ENCODE data around the gene NAALAD2. TPM values are rescaled to one million over a fixed set of nuclear protein-coding genes. Genes with fewer than 3 reads are reported as not detected.
"Not testable (repeated sequence)": the region's sequence is repeated elsewhere in the genome, so short reads cannot be mapped to it uniquely, and the experiment has no call there.

NAALAD2 gene
- total RNA-seq, 1 experiment from 2014 or later = not detected

GRCh38 chr11:90192869-90193582 is 58.6 kb downstream of the NAALAD2 start:
- no peak for DNase-seq (ENCODE audit: low spot score)

DNA sequence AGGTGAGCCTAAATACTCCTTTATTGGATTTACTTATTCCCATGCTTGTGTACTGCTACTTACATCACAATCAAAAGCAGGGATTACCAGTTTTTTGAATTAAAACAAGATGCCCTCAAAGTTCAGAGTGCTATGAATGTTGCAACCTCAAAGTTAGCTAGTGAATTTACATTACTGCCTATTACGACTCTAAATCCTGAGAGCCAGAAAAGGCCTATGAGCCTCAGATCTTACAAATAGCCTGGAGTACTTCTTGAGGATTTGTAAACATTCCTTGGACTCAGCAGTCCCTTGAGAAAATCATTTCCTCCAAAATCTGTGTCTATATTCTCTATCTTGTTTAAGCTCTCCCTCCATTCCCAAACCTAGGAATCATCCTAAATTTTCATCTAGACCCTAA is 62.9 kb downstream of the NAALAD2 start:
- no peak for DNase-seq (ENCODE audit: low spot score)

DNA sequence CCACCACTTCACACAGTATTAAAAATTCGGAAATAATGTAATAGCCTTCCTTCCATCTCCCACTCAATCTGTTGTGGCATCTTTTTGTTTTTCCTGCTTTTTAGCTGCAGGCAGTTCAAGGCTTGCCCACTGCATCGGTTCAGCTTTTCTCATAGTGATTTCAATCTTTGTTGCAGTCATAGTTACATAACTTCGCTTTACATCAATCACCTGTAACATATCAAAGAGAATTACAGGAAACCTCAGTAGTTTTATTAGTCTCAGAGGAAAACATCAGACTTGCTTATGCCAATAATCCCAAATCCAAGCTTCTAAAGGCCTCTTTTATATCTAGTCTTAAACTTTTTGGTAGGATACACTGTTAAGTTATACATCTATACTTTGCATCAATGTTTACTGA is 67.9 kb downstream of the NAALAD2 start:
- DNase-seq (ENCODE audit: low spot score) = no peak

DNA sequence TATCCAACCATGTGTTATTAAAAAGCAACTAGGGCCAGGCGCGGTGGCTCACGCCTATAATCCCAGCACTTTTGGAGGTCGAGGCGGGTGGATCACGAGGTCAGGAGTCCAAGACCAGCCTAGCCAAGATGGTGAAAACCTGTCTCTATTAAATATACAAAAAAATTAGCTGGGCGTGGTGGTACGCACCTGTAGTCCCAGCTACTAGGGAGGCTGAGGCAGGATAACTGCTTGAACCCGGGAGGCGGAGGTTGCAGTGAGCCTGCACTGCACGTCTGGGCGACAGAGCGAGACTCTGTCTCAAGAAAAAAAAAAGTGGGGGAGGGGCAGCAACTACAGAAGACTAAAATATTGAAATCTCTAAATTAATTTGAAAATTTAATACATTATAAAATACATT is 69.9 kb downstream of the NAALAD2 start:
- no peak for DNase-seq (ENCODE audit: low spot score)

- peak; percentile 83 for DNase-seq (ENCODE audit: low spot score)
These were observed 70.6 kb downstream of the NAALAD2 start for GRCh38 chr11:90204832-90205646.

DNA sequence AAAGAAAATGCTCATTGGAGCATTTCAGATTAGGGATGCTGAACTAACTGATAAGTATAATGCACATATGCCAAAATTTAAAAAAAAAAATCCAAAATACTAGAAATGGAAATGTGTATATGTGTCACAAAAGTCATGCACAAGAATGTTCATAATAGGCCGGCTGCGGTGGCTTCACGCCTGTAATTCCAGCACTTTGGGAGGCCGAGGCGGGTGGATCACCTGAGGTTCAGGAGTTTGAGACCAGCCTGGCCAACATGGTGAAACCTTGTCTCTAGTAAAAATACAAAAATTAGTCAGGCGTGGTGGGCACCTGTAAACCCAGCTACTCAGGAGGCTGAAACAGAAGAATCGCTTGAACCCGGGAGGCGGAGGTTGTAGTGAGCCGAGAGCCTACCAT is 73.5 kb downstream of the NAALAD2 start:
- not testable (repeated sequence) for DNase-seq (ENCODE audit: low spot score)

- DNase-seq (ENCODE audit: low spot score) = no peak
These were observed 74.4 kb downstream of the NAALAD2 start for GRCh38 chr11:90208857-90209256.

DNA sequence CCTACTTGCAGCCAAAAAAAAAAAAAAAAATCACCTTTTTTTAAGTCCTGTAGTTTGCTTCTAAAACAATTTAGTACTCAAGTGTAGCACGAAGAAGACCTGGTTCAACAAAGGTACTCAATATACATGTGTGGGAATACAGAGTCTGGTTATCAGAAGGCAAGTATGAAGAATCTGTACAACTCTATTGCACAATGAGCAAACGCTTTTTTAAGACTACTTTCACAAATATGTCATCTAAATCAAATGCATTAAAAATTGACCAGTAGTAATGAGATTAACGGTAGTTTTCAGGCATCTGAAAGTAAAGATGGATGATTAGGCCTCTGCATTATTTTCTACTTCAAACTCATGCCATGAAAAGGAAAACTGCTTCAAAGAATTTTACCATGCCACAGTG is 78.9 kb downstream of the NAALAD2 start:
- DNase-seq (ENCODE audit: low spot score) = no peak

DNA sequence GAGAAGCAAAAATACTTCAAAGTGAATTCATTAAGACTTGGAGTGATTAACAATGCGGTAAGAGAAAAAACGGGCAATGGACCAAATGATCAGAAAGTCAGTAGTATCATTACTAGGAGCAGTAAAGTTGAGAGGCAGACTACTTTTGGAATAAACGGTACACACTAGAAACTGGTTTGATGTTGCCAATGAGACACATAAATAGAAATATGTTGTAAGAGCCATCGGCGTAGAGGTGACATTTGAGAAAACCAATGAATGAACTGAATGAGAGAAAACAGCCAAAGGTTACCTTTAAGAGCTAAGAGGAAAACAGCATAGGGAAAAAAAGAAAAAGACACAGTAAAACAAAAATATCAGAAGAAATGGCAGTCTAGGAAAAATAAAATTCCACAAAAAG is 82.1 kb downstream of the NAALAD2 start:
- no peak for DNase-seq (ENCODE audit: low spot score)

DNA sequence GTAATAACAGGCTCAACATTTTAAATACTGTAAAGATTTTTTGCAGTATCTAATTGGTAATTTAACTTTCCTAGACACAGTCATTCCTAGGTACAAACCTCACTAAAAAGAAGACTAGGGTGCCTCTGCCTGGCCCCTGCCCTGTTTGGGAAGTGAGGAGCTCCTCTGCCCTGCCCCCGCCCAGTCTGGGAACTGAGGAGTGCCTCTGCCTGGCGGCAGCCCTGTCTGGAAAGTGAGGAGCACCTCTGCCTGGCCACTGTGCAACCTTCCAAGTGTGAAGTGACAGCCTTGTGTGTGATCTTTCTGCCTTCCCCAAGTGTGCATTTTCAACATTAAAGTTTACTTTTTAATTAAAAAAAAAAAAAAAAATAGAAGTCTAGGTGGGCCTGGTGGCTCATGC is 84.1 kb downstream of the NAALAD2 start:
- DNase-seq (ENCODE audit: low spot score) = no peak

DNA sequence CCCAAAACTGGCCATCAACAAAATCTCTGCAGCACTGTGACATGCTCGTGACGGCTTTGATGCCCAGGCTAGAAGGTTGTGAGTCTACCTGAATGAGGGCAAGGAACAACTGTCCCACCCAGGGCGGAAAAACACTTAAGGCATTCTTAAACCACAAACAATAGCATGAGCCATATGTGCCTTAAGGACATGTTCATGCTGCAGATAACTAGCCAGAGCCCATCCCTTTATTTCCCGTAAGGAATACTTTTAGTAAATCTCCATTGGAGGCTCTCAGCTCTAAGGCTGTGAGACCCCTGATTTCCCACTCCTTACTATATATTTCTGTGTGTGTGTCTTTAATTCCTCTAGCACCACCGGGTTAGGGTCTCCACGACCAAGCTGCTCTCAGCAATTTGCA is 85.0 kb downstream of the NAALAD2 start:
- no peak for DNase-seq (ENCODE audit: low spot score)

DNA sequence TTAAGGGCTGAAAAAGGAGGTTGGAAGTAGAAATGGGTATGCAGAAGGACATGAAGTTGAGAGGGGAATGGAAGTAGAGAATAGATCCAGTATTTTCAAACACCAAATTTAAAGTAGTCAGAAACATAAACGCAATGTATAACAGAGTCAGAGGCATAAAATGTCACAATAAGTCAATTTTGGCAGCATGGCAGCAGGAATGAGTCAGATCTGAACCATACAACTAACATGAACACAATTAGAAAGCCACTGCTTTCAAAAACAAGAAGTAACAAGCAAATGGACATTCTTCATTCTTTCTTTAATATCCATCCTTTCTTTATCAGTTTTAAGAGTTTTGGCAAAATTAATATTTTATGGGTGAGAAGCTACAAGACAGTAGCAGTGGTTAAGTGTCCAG is 85.9 kb downstream of the NAALAD2 start:
- DNase-seq (ENCODE audit: low spot score) = no peak

DNA sequence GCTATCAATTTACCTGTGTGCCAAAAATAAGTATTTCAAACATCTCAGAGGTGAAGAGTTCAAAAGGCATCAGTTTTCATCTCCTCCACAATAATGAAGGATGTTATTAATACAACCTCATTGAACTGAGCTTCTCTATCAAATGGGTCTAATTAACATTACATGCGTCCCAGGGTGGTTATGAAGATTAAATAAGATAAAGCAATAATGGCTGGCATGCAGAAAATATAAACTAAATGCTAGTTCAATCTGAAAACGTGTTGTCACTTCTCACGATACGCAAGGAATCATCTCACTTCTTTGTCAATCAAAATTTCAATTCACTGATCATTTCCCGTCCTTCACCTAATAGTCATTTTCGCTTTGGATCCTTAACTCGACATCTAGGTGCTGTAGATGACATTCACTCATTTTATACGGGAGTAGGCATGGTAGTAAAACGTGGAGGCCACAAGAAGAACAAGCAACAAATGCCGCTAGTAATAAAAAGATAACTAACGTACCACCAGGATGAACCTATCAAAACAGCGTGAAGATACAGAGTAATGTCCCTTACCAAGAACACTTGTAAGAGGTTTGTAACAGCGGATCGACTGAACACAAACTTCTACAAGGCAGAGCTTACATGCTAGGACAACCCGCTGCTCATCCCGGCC is 87.5 kb downstream of the NAALAD2 start:
- peak; percentile 55 for DNase-seq (ENCODE audit: low spot score)

DNA sequence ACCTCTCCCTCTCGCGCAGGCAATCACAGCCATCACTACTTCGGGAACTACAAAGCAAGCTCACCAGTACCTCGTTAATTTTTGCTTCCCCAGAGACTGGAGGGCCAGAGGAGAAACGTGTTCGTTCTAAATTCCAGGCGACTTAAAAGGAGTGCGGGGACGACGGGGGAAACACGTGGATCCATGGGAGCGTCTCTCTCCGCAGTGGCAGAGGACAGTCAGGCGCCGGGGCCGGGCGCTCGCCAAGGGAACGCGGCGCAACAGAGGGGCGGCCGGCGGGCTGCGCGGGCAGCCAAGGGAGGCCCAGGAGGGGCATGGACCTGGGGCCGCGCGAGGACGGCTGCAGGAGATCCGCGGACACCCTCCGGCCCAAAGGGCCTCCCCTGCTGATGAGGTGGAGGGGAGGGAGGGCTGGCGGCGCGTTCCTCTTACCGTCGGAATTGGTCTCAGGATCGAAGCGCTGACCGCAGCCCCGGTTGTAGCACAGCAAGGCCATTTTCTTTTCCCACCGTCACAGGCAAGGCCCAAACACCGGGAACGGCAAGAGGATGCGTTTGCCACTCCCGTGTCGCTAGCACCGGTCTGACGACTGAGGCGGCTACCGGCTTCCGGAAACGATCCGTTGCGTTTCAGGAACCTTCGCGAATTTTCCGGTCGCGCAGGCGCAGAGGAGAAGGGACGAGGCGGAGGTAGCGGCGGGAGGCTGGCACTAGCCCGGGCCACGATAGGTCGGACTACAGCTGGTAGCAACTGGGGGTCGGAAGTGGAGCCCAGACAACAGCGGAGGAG is 88.2 kb downstream of the NAALAD2 start, which contains the start of gene CHORDC1:
Gene CHORDC1 (minus strand): TSS at position 591 of the 789 bp plus-strand sequence. CDS start 95 bp downstream, at position 496.
- DNase-seq (ENCODE audit: low spot score) = peak; percentile 91

- no peak for DNase-seq (ENCODE audit: low spot score)
These were observed 88.8 kb downstream of the NAALAD2 start for GRCh38 chr11:90223248-90223585.

DNA sequence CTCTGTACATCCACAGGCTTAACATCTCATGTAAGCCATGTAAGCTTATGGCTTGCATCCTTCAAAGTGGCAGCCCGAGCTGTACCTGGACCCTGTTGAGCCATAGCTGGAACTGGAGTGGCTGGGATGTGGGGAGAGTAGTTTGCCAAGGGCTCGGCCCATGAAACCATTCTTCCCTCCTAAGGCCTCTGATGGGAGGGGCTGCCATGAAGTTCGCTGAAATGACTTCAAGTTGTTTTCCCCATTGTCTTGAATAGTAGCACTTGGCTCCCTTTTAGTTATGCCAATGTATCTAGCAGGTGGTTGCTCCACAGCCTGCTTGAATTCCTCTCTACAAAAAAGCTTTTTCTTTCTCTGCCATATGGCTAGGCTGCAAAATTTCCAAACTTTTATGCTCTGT is 93.6 kb downstream of the NAALAD2 start:
- DNase-seq (ENCODE audit: low spot score) = no peak

DNA sequence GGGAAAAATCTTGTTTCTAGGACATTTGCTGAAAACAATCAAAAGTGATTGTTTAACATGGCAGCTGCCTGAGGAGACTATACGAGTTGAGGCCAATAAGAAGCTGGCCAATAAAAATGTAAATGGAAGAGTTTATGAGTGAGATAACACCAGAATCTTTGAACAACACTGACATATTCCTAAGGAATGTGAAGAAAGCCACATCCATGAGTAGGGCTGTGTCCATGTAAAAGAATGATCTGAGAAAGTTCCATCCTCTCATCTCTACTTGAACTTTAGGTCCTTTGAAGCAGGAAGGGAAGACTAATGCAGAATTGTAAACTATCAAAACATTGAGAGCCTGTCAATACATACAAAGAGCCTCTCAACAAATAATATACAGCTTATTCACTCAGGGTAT is 95.3 kb downstream of the NAALAD2 start:
- DNase-seq (ENCODE audit: low spot score) = no peak

GRCh38 chr11:90234977-90235376 is 100.5 kb downstream of the NAALAD2 start:
- no peak for DNase-seq (ENCODE audit: low spot score)

DNA sequence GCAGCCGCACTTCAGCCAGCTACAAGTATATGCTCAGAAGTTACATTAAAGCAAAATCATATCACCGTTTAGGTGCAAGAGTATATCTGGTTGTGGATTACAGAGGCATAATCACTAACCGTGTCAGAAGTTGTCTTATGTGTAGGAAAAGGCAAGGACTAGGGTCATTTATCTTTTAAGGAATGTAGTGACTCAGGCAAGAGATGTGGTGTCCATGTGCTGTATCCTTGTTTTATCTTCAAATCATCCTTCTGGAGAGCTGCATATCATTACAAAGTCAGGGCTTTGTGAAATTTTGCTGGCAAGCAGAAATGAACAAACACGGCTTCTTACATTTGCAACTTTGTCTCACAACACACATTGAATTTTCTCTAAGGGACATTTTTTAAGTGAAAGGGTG is 101.1 kb downstream of the NAALAD2 start:
- no peak for DNase-seq (ENCODE audit: low spot score)

GRCh38 chr11:90237004-90237403 is 102.5 kb downstream of the NAALAD2 start:
- no peak for DNase-seq (ENCODE audit: low spot score)

DNA sequence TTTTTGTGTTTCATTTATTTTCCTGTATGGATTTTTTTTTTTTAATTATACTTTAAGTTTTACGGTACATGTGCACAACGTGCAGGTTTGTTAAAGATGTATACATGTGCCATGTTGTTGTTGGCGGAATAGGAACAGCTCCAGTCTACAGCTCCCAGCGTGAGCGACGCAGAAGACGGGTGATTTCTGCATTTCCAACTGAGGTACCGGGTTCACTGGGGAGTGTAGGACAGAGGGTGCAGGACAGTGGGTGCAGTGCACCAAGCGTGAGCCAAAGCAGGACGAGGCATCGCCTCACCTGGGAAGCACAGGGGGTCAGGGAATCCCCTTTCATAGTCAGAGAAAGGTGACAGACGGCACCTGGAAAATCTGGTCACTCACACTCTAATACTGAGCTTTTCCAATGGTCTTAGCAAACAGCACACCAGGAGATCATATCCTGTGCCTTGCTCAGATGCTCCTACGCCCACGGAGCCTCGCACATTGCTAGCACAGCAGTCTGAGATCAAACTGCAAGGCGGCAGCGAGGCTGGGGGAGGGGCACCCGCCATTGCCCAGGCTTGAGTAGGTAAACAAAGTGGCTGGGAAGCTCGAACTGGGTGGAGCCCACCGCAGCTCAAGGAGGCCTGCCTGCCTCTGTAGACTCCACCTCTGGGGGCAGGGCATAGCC is 105.6 kb downstream of the NAALAD2 start:
- not testable (repeated sequence) for DNase-seq (ENCODE audit: low spot score)
